Spleen (tissue), 11 donors: Measurements from ENCODE around the gene SGPL1. TPM values are rescaled to one million over a fixed set of nuclear protein-coding genes. Genes with fewer than 3 reads are reported as not detected.

Source experiments
- DNase-seq: peaks from one replicate; pipeline ENCODE4 v3.0.0-alpha.2; 2020
- H3K27ac ChIP-seq, 8 donors: fragments of 200-600 bp; sonication (generic) in 7 of 8; 1 replicate in 4 of 8; 2 replicates in 4 of 8; pipeline versions ENCODE4 v1.5.0 to v1.8.0; 2016 to 2021; ENCODE audit warnings: inconsistent platforms in 4 of 8, mild to moderate bottlenecking in 4 of 8, moderate library complexity in 1 of 8
- H3K27me3 ChIP-seq, 7 donors: fragments of 200-600 bp; sonication (generic) in 6 of 7; replicated peaks in 1 of 7; 1 replicate in 4 of 7; 2 replicates in 3 of 7; pipeline versions ENCODE4 v1.5.0 to v1.8.0; 2016 to 2021; ENCODE audit warnings: inconsistent platforms in 3 of 7, mild to moderate bottlenecking in 1 of 7
- H3K36me3 ChIP-seq, 6 donors: fragments of 200-600 bp; sonication (generic) in 5 of 6; 1 replicate in 4 of 6; 2 replicates in 2 of 6; pipeline versions ENCODE4 v1.5.0 to v1.8.0; 2016 to 2021; ENCODE audit warnings: inconsistent platforms in 2 of 6
- H3K4me1 ChIP-seq, 6 donors: fragments of 200-600 bp; sonication (generic) in 5 of 6; 1 replicate in 3 of 6; 2 replicates in 3 of 6; pipeline versions ENCODE4 v1.5.0 to v1.8.0; 2016 to 2021; ENCODE audit warnings: inconsistent platforms in 3 of 6
- H3K4me3 ChIP-seq, 8 donors: fragments of 200-600 bp; sonication (generic) in 7 of 8; 1 replicate in 4 of 8; 2 replicates in 4 of 8; pipeline versions ENCODE4 v1.5.0 to v1.8.0; 2016 to 2021; ENCODE audit warnings: inconsistent platforms in 4 of 8, mild to moderate bottlenecking in 4 of 8, moderate library complexity in 2 of 8
- H3K9me3 ChIP-seq, 8 donors: fragments of 200-600 bp; sonication (generic) in 7 of 8; 1 replicate in 4 of 8; 2 replicates in 4 of 8; pipeline versions ENCODE4 v1.5.0 to v1.8.0; 2016 to 2021; ENCODE audit warnings: inconsistent platforms in 4 of 8
- CTCF ChIP-seq, 11 experiments: fragments of 200-600 bp in 7 of 11; fragments of 450-650 bp in 4 of 11; sonication (generic) in 4 of 11; IDR thresholded peaks in 8 of 11; conservative IDR thresholded peaks in 3 of 11; 1 replicate in 7 of 11; 2 replicates in 4 of 11; pipeline versions ENCODE4 v1.4.0 to v1.8.0; 2016 to 2021; ENCODE audit warnings: antibody characterized with exemption in 11 of 11, inconsistent platforms in 4 of 11, mild to moderate bottlenecking in 1 of 11
- POLR2A ChIP-seq, 3 donors: fragments of 450-650 bp; IDR thresholded peaks; one replicate each; pipeline ENCODE4 v1.5.1; 2017; ENCODE audit warnings: antibody characterized with exemption in 3 of 3, mild to moderate bottlenecking in 1 of 3
- POLR2AphosphoS5 ChIP-seq, 3 donors: sonication (generic); formaldehyde crosslinking; IDR thresholded peaks; one replicate each; pipeline ENCODE4 v1.5.1; 2017; ENCODE audit warnings: antibody characterized with exemption in 3 of 3
- WGBS, 5 donors: extraction: QIAGEN DNeasy Blood & Tissue Kit in 3 of 5; methylation state at CpG; one replicate each; pipeline versions ENCODE4 v1.1.5 to v1.1.7; 2013 to 2018; 5-methylcytosine and 5-hydroxymethylcytosine counted together
- intact Hi-C: fragments of 100-400 bp; cut with DNase I; formaldehyde crosslinking; loops from one replicate; pipeline ENCODE4 v1.15.0; 2023; ENCODE audit warnings: low total_unique reads
- polyA plus RNA-seq, 3 donors: library from polyadenylated mRNA; stranded (reverse); fragments of 200-250 nt; gene quantifications; one replicate each; pipeline ENCODE4 v1.2.1, GENCODE V29; 2013
- total RNA-seq, 7 donors: library from RNA; depleted of rRNA in 3 of 7; stranded (reverse); fragments of >200 nt in 3 of 7; fragmentation: NEBNext Ultra II Directional in 4 of 7; extraction: Animal tissue kit (Norgen Biotek cat#: 25700) in 4 of 7; gene quantifications; one replicate each; pipeline versions ENCODE4 v1.1.0 to v1.2.1, GENCODE V29; 2016 to 2021
- donor health status: healthy with polysubstance abuse.
- donor health status: DM: no; HTN: no; CAD: no; lungs with moderate emphysema.
- donor health status: DM: no; HTN: no; CAD: no.
- donor health status: Bipolar disorder and iron deficiency.
- donor health status: healthy.
- donor health status: DM: no; HTN: no; CAD: no.
- donor health status: DM: yes; HTN: yes; CAD: no.

The SGPL1 gene
- total and polyA plus RNA-seq, 10 donors: 6.8 to 75.1 (median 60.7) TPM

DNA sequence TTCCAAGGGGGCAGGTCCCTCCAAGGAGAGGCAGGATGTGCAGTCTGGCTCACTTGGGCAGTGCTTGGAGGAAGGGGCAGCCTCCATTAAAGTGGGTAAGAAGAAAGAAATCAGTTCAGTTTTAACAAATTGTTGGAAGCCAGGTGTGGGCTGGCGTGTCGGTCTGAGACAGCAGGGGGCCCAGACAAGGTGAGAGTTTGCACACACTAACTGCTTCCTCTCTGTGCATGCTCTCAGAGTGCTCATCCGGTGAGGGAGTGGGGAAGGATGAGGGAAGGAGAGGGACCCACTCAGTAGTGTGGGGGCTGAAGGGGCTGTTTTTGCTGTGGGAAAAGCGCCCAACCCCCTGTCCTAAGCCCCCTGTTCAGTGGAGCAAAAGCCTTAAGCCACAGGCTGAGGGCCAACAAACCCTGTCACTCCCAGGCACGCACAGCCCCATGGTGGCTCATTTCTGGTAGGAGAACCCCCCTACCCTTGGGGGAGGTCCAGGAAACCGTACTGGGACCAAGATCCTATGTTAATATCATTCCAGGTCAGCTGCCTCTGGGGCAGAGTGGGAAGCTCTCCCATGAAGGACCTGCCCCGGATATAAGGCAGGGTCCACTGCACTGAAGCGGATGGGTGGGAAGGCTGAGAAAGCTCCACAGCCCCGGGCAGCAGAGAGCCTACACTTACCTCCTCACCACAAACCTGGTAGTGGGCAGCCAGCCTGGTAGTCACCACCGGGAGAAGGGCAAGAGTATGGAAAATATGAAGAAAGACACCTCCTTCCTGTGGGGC is 77.7 kb downstream of the SGPL1 start:
- TF ChIP-seq POLR2A (IDR thresholded peaks at IDR 0.05): no peak
- TF ChIP-seq CTCF (IDR thresholded peaks at IDR 0.05 in 8 of 11, conservative IDR thresholded peaks at IDR 0.05 in 3 of 11): no peak
- no peak for TF ChIP-seq POLR2AphosphoS5 (IDR thresholded peaks at IDR 0.05)
- Histone ChIP-seq H3K4me1 (peaks cover 6 to 10% (median 8%) of the 10 kb centered on the region in 6 donors), H3K9me3 (no peaks in the 10 kb centered on the region), H3K36me3 (no peaks in the 10 kb centered on the region), H3K27ac (no peak overlapping the region), H3K4me3 (no peak overlapping the region), H3K27me3 (no peaks in the 10 kb centered on the region)
- DNase-seq: no peak
- intact Hi-C loops: no loop called here
- WGBS, 5 donors: 61 to 71% (median 67%) methylated on average over 9 to 10 of the region's 10 CpGs

- Histone ChIP-seq H3K9me3 (no peaks in the 10 kb centered on the region), H3K4me3 (no peak overlapping the region), H3K36me3 (no peaks in the 10 kb centered on the region), H3K4me1 (no peaks in the 10 kb centered on the region), H3K27ac (no peak overlapping the region), H3K27me3 (no peaks in the 10 kb centered on the region)
- no peak for TF ChIP-seq POLR2A (IDR thresholded peaks at IDR 0.05)
- TF ChIP-seq CTCF (IDR thresholded peaks at IDR 0.05 in 8 of 11, conservative IDR thresholded peaks at IDR 0.05 in 3 of 11): no peak
- TF ChIP-seq POLR2AphosphoS5 (IDR thresholded peaks at IDR 0.05): no peak
- DNase-seq: no peak
- WGBS, 5 donors: 72 to 100% (median 84%) methylated on average over 2 of the region's 2 CpGs
- intact Hi-C loops: no loop called here
These were observed 78.7 kb downstream of the SGPL1 start for GRCh38 chr10:70894416-70894815.

- TF ChIP-seq POLR2A (IDR thresholded peaks at IDR 0.05): no peak
- TF ChIP-seq CTCF (IDR thresholded peaks at IDR 0.05 in 8 of 11, conservative IDR thresholded peaks at IDR 0.05 in 3 of 11): no peak
- no peak for TF ChIP-seq POLR2AphosphoS5 (IDR thresholded peaks at IDR 0.05)
- DNase-seq: no peak
- Histone ChIP-seq H3K27me3 (peaks cover 0 to 4% (median 0%) of the 10 kb centered on the region in 7 donors), H3K4me3 (no peak overlapping the region), H3K27ac (no peak overlapping the region), H3K4me1 (no peaks in the 10 kb centered on the region), H3K36me3 (no peaks in the 10 kb centered on the region), H3K9me3 (no peaks in the 10 kb centered on the region)
- 93 to 100% (median 95%) methylated on average over 1 of the region's 1 CpG for WGBS, 5 donors
- intact Hi-C loops: no loop called here
These were observed 80.8 kb downstream of the SGPL1 start for GRCh38 chr10:70896551-70896950.

- Histone ChIP-seq H3K9me3 (no peaks in the 10 kb centered on the region), H3K4me3 (no peak overlapping the region), H3K27ac (no peak overlapping the region), H3K36me3 (no peaks in the 10 kb centered on the region), H3K27me3 (peaks cover 0 to 11% (median 0%) of the 10 kb centered on the region in 7 donors), H3K4me1 (peaks cover 0 to 8% (median 2%) of the 10 kb centered on the region in 6 donors)
- no peak for DNase-seq
- WGBS, 5 donors: 77 to 98% (median 94%) methylated on average over 3 of the region's 3 CpGs
- intact Hi-C loops: no loop called here
- TF ChIP-seq CTCF (IDR thresholded peaks at IDR 0.05 in 8 of 11, conservative IDR thresholded peaks at IDR 0.05 in 3 of 11): no peak
- no peak for TF ChIP-seq POLR2A (IDR thresholded peaks at IDR 0.05)
- no peak for TF ChIP-seq POLR2AphosphoS5 (IDR thresholded peaks at IDR 0.05)
These were observed 82.9 kb downstream of the SGPL1 start for GRCh38 chr10:70898687-70899086.
